HG03571 (cell line): Measurements from ENCODE around the gene DTHD1.

Source experiments
- ATAC-seq: cut with Tn5 transposase; IDR thresholded peaks from one replicate; pipeline ENCODE4 v1.9.1; 2021; ENCODE audit not compliant: unreplicated experiment

DTHD1 gene

GRCh38 chr4:36338973-36339372 is 57.6 kb downstream of the DTHD1 start:
- ATAC-seq: no peak

GRCh38 chr4:36341936-36342335 is 60.5 kb downstream of the DTHD1 start:
- no peak for ATAC-seq

GRCh38 chr4:36343501-36344175 is 62.2 kb downstream of the DTHD1 start:
- ATAC-seq: no peak

GRCh38 chr4:36348403-36348938 is 67.1 kb downstream of the DTHD1 start:
- peak; percentile 89 for ATAC-seq

- no peak for ATAC-seq
Observed at GRCh38 chr4:36349938-36350549, 68.6 kb downstream of the DTHD1 start.

- ATAC-seq: peak; percentile 42
Observed at GRCh38 chr4:36351082-36351666, 69.8 kb downstream of the DTHD1 start.

GRCh38 chr4:36353998-36354397 is 72.6 kb downstream of the DTHD1 start:
- ATAC-seq: no peak

- ATAC-seq: no peak
Observed at GRCh38 chr4:36358173-36358572, 76.8 kb downstream of the DTHD1 start.

GRCh38 chr4:36360755-36361154 is 79.3 kb downstream of the DTHD1 start:
- no peak for ATAC-seq

GRCh38 chr4:36363024-36363423 is 81.6 kb downstream of the DTHD1 start:
- no peak for ATAC-seq

GRCh38 chr4:36374836-36375511 is 93.6 kb downstream of the DTHD1 start:
- no peak for ATAC-seq

GRCh38 chr4:36385951-36386571 is 104.6 kb downstream of the DTHD1 start:
- ATAC-seq: peak; percentile 82

GRCh38 chr4:36386691-36387090 is 105.3 kb downstream of the DTHD1 start:
- no peak for ATAC-seq

- no peak for ATAC-seq
Observed at GRCh38 chr4:36388710-36389109, 107.3 kb downstream of the DTHD1 start.

- no peak for ATAC-seq
Observed at GRCh38 chr4:36391411-36391810, 110.0 kb downstream of the DTHD1 start.

- ATAC-seq: no peak
Observed at GRCh38 chr4:36392024-36392423, 110.6 kb downstream of the DTHD1 start.

GRCh38 chr4:36392916-36393315 is 111.5 kb downstream of the DTHD1 start:
- no peak for ATAC-seq
